Endothelial cell of umbilical vein (primary cell): Measurements from ENCODE around the gene FARP1. TPM values are rescaled to one million over a fixed set of nuclear protein-coding genes. Genes with fewer than 3 reads are reported as not detected.

Experiments
- BruUV-seq: library from RNA; stranded (reverse); fragments of 400-500 nt; replicated peaks from 2 replicates; lab custom pipeline; 2021; lab: Mats Ljungman, UMichigan
- CTCF ChIA-PET: fragments of 300-600, 350-600 bp; sonication (Branson Sonifier 250); formaldehyde crosslinking; loops from one replicate; lab custom pipeline; 2021; ENCODE audit warnings: antibody characterized with exemption, inconsistent platforms; lab: Charles Lee
- POLR2A ChIA-PET: fragments of 300-600, 350-600 bp; sonication (Branson Sonifier 250); formaldehyde crosslinking; loops from one replicate; lab custom pipeline; 2021; ENCODE audit warnings: antibody characterized with exemption, inconsistent platforms; lab: Charles Lee
- DNase-seq: peaks from one replicate; pipeline ENCODE4 v3.0.0-alpha.2; 2011; ENCODE audit warnings: low read depth, low spot score
- FAIRE-seq: peaks from 2 replicates; lab custom pipeline; 2011; peaks lifted over from hg19 to GRCh38; lab: Jason Lieb, UNC
- H2AFZ ChIP-seq: 2 replicates; pipeline ENCODE4 v1.6.0; 2012; ENCODE audit warnings: low read depth, low read length, control low read depth, inconsistent platforms
- H3K27ac ChIP-seq: 2 replicates; pipeline ENCODE4 v1.5.1; 2011; ENCODE audit warnings: low read depth, mild to moderate bottlenecking, control low read depth, low read length, moderate library complexity; ENCODE audit not compliant: insufficient read depth
- H3K27me3 ChIP-seq, 2 experiments: 2 replicates each; pipeline versions ENCODE4 v1.6.0 to v1.6.1; 2011; ENCODE audit warnings: low read length in 2 of 2, mixed read lengths in 1 of 2; ENCODE audit not compliant: control insufficient read depth in 2 of 2, insufficient read depth in 2 of 2
- H3K36me3 ChIP-seq, 2 experiments: 2 replicates in 1 of 2; 3 replicates in 1 of 2; pipeline ENCODE4 v1.5.1; 2011; ENCODE audit warnings: low read length in 2 of 2, mild to moderate bottlenecking in 1 of 2, moderate library complexity in 1 of 2; ENCODE audit not compliant: control insufficient read depth in 2 of 2, insufficient read depth in 2 of 2; ENCODE audit errors: extremely low read depth in 1 of 2
- H3K4me1 ChIP-seq: 3 replicates; pipeline ENCODE4 v1.5.1; 2011; ENCODE audit warnings: mild to moderate bottlenecking, low read length; ENCODE audit not compliant: control insufficient read depth, insufficient read depth; ENCODE audit errors: extremely low read depth
- H3K4me2 ChIP-seq: 2 replicates; pipeline ENCODE4 v1.6.1; 2011; ENCODE audit warnings: low read length, control low read depth, mixed read lengths; ENCODE audit not compliant: insufficient read depth
- H3K4me3 ChIP-seq, 3 experiments: fragments of 200-600 bp in 1 of 3; sonication (generic), shearing (Covaris generic) in 1 of 3; replicated peaks in 1 of 3; 2 replicates each; pipeline ENCODE4 v1.5.1; 2011 to 2016; ENCODE audit warnings: control low read depth in 3 of 3, low read length in 3 of 3, mild to moderate bottlenecking in 2 of 3, inconsistent platforms in 1 of 3, low read depth in 1 of 3, moderate library complexity in 1 of 3; ENCODE audit not compliant: insufficient read depth in 1 of 3
- H3K79me2 ChIP-seq: 2 replicates; pipeline ENCODE4 v1.6.0; 2012; ENCODE audit warnings: low read length, inconsistent platforms; ENCODE audit not compliant: control insufficient read depth, insufficient read depth
- H3K9ac ChIP-seq: replicated peaks from 2 replicates; pipeline ENCODE3; 2011; ENCODE audit warnings: low read length, control low read depth; ENCODE audit not compliant: insufficient read depth; ENCODE audit errors: extremely low read depth
- H3K9me1 ChIP-seq: replicated peaks from 3 replicates; pipeline ENCODE4 v1.6.0; 2011; ENCODE audit warnings: mild to moderate bottlenecking, low read length; ENCODE audit not compliant: control insufficient read depth, insufficient read depth; ENCODE audit errors: extremely low read depth
- H3K9me3 ChIP-seq: replicated peaks from 2 replicates; pipeline ENCODE4 v1.5.1; 2012; ENCODE audit warnings: low read length, inconsistent platforms; ENCODE audit not compliant: control insufficient read depth, insufficient read depth
- H4K20me1 ChIP-seq: replicated peaks from 2 replicates; pipeline ENCODE3; 2011; ENCODE audit warnings: mild to moderate bottlenecking, low read length; ENCODE audit not compliant: control insufficient read depth, insufficient read depth; ENCODE audit errors: extremely low read depth
- EZH2 ChIP-seq: IDR thresholded peaks from 2 replicates; pipeline ENCODE4 v1.6.1; 2012; ENCODE audit warnings: borderline replicate concordance, low read depth, mild to moderate bottlenecking, moderate library complexity, low read length, inconsistent platforms; ENCODE audit not compliant: severe bottlenecking
- FOS ChIP-seq: IDR thresholded peaks from 2 replicates; pipeline ENCODE4 v1.6.1; 2011; ENCODE audit warnings: mild to moderate bottlenecking, low read length, moderate library complexity, borderline replicate concordance; ENCODE audit not compliant: insufficient read depth
- GATA2 ChIP-seq: IDR thresholded peaks from 2 replicates; pipeline ENCODE4 v1.7.0; 2011; ENCODE audit warnings: low read depth, mild to moderate bottlenecking, moderate library complexity, mixed read lengths, low read length; ENCODE audit not compliant: insufficient read length, insufficient read depth
- MAX ChIP-seq: IDR thresholded peaks from 2 replicates; pipeline ENCODE4 v1.6.1; 2011; ENCODE audit not compliant: insufficient read depth, insufficient read length
- MYC ChIP-seq: IDR thresholded peaks from one replicate; pipeline ENCODE4 v1.6.1; 2011; ENCODE audit warnings: mild to moderate bottlenecking, low read depth, low read length
- POLR2A ChIP-seq: IDR thresholded peaks from 2 replicates; pipeline ENCODE4 v1.6.1; 2012; ENCODE audit warnings: low read depth, mild to moderate bottlenecking, control low read depth, low read length
- POLR2AphosphoS5 ChIP-seq: IDR thresholded peaks from 2 replicates; pipeline ENCODE4 v1.6.1; 2012; ENCODE audit warnings: low read depth, mild to moderate bottlenecking, control low read depth, low read length, moderate library complexity; ENCODE audit not compliant: insufficient read depth
- dilution Hi-C: fragments of 300-500 bp; cut with MboI; formaldehyde crosslinking; loops from one replicate; pipeline ENCODE4 v1.15.0; 2019; ENCODE audit warnings: low sequenced_read_pairs; ENCODE audit not compliant: extremely low pct_ligation_motif_present
- intact Hi-C: fragments of 100-400 bp; cut with micrococcal nuclease; formaldehyde crosslinking; loops from one replicate; pipeline ENCODE4 v1.10.0; 2022
- polyA plus RNA-seq, 4 experiments: library from polyadenylated mRNA; depleted of rRNA in 3 of 4; stranded (reverse) in 3 of 4; unstranded in 1 of 4; fragments of >200 nt; gene quantifications; 2 replicates each; pipeline versions ENCODE4 v1.2.1 to v1.2.3, GENCODE V29; 2011 to 2012; ENCODE audit warnings: missing spikeins in 1 of 4
- total RNA-seq: library from RNA; stranded (reverse); gene quantifications from 2 replicates; pipeline ENCODE4 v1.2.3, GENCODE V29; 2021
- TF ChIP-seq, protein P1 (sequence below), 2 donors: IDR thresholded peaks; 1 replicate in 1 of 2; 2 replicates in 1 of 2; pipeline ENCODE4 v1.5.1; 2011; ENCODE audit warnings: low read length in 2 of 2, mild to moderate bottlenecking in 2 of 2, moderate library complexity in 2 of 2, control low read depth in 1 of 2, inconsistent platforms in 1 of 2, low read depth in 1 of 2; ENCODE audit not compliant: insufficient read depth in 1 of 2; ENCODE audit errors: extremely low read depth in 1 of 2

Gene FARP1
- total and polyA plus RNA-seq, 2 donors (not counting 3 experiments of a cell fraction or from before 2014, with no cell fraction given) = 19.0 to 77.7 TPM

DNA sequence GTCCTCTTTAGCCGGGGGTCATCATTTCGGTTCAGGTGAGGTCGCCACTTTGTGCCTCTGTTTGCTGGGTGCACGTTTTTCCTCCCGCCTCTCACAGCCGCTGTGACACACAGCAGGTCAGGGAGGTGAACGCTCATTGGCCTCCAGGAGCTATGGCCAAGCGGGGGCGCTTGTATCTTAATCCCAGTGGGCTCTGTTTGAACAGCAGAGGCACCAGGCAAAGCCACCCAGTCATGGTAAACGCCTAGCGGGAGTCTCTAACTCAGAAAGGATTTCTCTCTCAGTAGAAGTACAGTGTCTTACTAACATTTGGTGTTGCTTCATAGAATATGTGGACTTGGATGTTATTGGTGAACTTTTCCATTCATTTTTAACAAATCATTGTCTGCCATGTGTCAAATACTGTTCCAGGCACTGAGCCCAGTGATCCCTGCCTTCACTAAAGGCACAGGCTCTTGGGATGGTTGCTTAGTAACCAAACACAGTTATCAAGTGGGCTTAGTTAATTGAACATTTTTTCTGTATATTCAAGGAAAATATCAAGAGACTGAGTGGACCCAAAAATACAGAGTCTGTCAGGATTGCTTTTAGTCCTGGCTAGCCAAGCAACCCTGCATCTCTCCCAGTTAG lies 247.3 kb downstream of the FARP1 start:
- DNase-seq (no peak), FAIRE-seq (no peak)
- H3K4me3 ChIP-seq = no peak overlapping the region
- no TSS peak for BruUV-seq
- dilution Hi-C loops = no loop called here
- H4K20me1 ChIP-seq = no peaks in the 10 kb centered on the region
- ChIA-PET POLR2A (no interaction called here), CTCF (no interaction called here)
- no peaks in the 10 kb centered on the region for H3K9me1 ChIP-seq
- H3K36me3 ChIP-seq = peaks cover 3 to 21% of the 10 kb centered on the region in 2 experiments
- no peaks in the 10 kb centered on the region for H3K27me3 ChIP-seq
- H2AFZ ChIP-seq = no peak overlapping the region
- H3K4me2 ChIP-seq = no peak overlapping the region
- H3K9me3 ChIP-seq = no peaks in the 10 kb centered on the region
- no peak overlapping the region for H3K27ac ChIP-seq
- H3K4me1 ChIP-seq = no peaks in the 10 kb centered on the region
- H3K9ac ChIP-seq = no peak overlapping the region
- intact Hi-C loops = no loop called here
- TF ChIP-seq GATA2 (no peak), MAX (no peak), EZH2 (no peak), MYC (no peak), POLR2A (no peak), FOS (no peak), POLR2AphosphoS5 (no peak)
- TF ChIP-seq, protein P1, sequence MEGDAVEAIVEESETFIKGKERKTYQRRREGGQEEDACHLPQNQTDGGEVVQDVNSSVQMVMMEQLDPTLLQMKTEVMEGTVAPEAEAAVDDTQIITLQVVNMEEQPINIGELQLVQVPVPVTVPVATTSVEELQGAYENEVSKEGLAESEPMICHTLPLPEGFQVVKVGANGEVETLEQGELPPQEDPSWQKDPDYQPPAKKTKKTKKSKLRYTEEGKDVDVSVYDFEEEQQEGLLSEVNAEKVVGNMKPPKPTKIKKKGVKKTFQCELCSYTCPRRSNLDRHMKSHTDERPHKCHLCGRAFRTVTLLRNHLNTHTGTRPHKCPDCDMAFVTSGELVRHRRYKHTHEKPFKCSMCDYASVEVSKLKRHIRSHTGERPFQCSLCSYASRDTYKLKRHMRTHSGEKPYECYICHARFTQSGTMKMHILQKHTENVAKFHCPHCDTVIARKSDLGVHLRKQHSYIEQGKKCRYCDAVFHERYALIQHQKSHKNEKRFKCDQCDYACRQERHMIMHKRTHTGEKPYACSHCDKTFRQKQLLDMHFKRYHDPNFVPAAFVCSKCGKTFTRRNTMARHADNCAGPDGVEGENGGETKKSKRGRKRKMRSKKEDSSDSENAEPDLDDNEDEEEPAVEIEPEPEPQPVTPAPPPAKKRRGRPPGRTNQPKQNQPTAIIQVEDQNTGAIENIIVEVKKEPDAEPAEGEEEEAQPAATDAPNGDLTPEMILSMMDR (IDR thresholded peaks at IDR 0.05; ENCODE audit: extremely low read depth in 1 of 2, insufficient read depth in 1 of 2, low read depth in 1 of 2, low read length in 2 of 2) = no peak
- H3K79me2 ChIP-seq = no peaks in the 10 kb centered on the region
